AG20443 (cell line): ENCODE results near the gene PPM1J.

ENCODE experiments used
- DNase-seq: peaks from one replicate; pipeline ENCODE4 v3.0.0; 2012; ENCODE audit warnings: low spot score, mixed read lengths

PPM1J gene

GRCh38 chr1:112704391-112704933 is 10.7 kb downstream of the PPM1J start:
- DNase-seq = no peak

- no peak for DNase-seq
These were observed 11.4 kb downstream of the PPM1J start for GRCh38 chr1:112703706-112704105.

- no peak for DNase-seq
These were observed 12.5 kb downstream of the PPM1J start for GRCh38 chr1:112702420-112703261.

- no peak for DNase-seq
These were observed 13.1 kb downstream of the PPM1J start for GRCh38 chr1:112702067-112702395.

DNA sequence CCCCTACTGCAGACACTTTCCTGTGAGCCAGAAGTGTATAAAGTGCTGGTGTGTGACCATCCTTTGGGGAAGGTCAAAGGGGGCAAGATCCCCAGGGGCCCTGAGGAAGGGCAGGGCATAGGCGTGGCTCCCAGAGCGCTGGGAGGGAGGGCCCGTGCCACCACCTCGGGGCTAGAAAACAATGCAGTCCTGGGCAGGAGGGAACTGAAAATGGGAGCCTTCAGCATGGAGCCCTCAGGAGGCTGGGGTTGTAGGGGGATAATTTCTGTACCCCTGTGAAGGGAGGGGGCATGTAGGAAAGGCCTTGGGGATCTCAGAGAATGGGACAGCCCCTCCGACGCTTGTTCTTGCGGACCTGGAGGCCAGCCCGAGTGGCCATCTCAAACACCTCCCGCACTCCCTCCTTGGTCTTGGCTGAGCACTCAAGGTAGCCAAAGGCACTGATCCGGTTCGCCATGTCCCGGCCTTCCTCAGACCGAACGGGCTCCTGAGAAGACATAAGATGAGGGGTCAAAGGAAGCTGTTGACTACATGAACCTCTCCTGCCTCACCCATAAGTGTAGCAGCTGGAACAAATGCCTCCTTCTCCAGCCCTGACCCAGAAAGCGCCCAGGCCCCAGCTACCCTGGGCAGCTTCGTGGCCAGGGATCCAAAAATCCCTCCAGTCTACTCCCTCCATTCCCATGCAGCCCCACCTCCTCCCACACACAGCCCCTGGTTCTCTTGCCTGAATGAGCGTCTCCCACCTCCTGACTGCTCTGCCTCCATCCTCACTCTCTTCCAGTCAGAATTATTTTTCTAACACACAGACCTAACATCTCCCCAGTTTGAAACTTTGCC is 13.7 kb downstream of the PPM1J start:
- no peak for DNase-seq

- peak; percentile 88 for DNase-seq
These were observed 14.6 kb downstream of the PPM1J start for GRCh38 chr1:112700290-112701226.

DNA sequence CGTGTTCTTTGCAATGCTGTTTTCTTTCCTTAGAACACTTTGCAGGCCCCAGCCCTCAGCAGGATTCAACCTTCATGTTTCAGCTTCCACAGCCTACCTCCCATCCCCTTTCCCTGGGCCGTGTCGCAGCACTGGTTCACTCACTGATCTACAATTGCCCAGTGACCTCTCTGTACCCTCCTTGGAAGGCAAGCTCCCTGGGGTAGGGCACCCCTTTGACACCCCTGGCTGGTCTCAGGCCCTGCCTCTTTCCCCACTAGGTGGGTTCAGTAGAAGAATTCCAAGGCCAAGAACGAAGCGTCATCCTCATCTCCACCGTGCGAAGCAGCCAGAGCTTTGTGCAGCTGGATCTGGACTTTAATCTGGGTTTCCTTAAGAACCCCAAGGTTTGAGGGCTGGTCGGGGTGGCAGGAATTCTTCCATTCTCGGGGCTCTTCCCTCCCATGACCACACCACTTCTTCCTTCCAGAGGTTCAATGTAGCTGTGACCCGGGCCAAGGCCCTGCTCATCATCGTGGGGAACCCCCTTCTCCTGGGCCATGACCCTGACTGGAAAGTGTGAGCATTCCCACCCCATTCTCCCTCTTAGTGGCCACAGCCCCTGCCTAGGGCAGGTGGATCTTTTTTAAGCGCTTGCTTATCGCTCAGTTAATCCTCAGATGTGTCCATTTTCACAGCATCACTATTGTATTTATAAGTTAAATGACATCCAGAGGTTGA is 15.5 kb downstream of the PPM1J start:
- DNase-seq = no peak

DNA sequence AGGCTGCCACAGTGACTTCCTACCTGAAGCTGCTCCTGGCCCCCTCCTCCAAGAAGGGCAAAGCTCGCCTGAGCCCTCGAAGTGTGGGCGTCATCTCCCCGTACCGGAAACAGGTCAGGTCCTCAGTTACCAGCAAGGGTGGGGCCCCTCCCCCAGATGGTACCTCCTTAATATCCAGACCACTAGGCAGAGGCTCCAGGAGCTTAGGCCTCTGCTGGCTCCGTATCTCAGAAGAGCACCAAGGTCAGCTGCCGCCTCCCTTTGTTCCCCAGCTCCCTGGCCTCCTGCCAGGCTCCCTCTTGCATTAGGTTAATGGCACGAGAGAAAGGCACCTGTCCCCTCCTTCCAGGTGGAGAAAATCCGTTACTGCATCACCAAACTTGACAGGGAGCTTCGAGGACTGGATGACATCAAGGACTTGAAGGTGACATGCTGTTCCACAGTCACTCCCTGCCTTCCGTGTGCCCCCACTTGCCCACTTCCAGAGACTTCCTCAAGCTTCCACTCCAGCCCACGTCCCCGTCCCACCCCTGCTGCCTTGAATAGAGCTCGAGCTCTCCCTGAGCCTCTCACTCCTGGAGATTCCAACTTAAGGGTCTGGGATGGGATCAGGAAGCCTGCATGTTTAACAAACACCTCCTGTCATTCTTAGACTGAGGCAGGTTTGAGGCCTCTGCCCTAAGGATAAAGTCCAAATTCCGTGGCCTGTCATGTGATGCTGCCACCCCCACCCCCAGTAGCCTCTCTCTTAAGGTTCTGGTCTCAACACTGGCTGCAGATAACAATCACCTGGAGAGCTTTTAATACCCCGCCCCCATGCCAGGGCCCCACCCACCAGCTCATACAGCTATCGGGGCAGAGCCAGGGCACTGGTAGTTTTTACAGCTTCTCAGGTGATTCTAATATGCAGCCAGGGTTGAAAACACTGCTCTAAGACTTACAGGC is 16.5 kb downstream of the PPM1J start:
- no peak for DNase-seq

DNA sequence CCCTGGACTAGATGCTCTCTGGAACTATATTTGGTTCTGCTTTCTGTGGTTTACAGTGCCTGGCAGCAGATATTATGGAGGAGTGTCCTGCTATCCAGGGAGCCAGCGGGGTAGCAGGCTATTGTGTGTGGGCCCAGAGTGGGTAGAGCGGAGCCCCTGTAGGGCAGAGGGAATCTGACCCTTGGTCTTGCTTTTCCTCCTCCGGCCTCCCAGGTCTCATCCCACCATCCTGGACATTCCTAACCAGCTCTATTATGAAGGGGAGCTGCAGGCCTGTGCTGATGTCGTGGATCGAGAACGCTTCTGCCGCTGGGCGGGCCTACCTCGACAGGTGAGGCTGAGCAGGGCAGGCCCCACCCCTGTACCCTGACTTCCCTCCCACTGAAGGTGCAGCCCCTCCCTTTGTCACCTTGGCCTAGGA is 17.3 kb downstream of the PPM1J start:
- no peak for DNase-seq

GRCh38 chr1:112696578-112697314 is 18.4 kb downstream of the PPM1J start:
- DNase-seq = no peak

DNA sequence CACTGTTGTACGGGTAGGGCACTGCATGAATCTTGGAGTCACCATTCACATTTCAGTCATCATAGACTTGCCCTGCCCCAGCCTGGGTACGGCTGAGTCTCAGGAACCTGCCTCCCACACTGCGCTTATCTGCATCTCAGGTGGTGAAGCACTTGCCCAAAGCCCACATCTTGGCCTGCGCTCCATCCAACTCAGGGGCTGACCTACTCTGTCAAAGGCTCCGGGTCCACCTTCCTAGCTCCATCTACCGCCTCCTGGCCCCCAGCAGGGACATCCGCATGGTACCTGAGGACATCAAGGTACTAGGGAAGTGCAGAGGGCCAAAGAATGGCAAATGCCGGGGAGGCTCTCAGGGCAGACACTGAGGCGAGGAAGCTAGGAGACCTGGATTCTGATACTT is 19.9 kb downstream of the PPM1J start:
- DNase-seq = no peak

GRCh38 chr1:112694363-112694929 is 20.7 kb downstream of the PPM1J start:
- no peak for DNase-seq

DNA sequence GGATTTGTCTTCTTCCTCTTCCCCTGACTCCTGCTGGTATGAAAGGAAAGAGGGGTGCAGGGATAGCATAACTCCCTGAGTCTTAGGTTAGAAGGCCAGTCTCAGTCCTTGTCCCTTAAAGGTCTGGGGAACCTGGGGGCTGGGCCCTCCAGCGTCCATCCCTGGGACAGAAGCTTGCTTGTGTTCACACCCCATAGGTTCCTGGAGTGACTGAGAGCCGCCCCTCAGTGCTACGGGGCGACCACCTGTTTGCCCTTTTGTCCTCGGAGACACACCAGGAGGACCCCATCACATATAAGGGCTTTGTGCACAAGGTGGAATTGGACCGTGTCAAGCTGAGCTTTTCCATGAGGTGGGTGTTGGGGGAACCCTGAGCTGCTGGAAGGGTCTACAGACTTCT is 21.3 kb downstream of the PPM1J start:
- no peak for DNase-seq

- DNase-seq = no peak
These were observed 22.5 kb downstream of the PPM1J start for GRCh38 chr1:112692681-112693080.

- DNase-seq = no peak
These were observed 25.3 kb downstream of the PPM1J start for GRCh38 chr1:112689842-112690237.

DNA sequence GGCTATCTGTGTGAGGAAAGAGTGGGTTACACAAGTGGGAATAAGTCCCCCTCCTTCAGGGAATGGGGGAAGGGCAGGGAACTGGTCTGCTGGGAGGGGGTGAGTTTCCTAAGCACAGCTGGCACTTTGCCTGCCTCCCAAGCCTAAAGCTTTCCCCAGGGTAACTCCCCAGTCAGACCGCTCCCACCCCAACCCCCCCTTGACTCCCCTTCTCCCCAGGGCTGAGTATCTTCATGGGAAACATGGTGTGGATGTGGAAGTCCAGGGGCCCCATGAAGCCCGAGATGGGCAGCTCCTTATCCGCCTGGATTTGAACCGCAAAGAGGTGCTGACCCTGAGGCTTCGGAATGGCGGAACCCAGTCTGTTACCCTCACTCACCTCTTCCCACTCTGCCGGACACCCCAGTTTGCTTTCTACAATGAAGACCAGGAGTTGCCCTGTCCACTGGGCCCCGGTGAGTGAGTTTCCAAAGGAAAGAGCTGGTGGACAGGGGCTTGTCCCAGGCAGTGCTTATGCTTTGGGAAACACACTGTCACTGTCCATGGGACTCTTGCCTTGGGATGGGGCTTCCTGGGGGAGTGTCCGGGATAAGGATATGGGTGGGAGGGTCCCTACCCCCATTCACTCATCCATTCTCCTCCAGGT is 25.8 kb downstream of the PPM1J start:
- DNase-seq = no peak

DNA sequence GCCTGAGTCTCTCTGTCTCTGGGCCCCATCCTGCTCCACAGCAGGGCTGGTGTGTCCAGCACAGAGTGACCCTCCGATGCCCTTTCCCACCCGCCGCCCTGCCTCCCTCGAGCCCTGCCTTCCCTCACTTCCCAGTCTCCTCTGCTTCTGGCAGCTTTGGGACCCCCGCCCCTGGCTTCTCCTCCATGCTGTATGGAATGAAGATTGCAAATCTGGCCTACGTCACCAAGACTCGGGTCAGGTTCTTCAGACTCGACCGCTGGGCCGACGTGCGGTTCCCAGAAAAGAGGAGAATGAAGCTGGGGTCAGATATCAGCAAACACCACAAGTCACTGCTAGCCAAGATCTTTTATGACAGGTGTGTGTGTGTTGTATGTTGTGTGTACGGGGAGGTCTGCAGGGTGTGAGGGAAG is 26.3 kb downstream of the PPM1J start:
- no peak for DNase-seq

DNA sequence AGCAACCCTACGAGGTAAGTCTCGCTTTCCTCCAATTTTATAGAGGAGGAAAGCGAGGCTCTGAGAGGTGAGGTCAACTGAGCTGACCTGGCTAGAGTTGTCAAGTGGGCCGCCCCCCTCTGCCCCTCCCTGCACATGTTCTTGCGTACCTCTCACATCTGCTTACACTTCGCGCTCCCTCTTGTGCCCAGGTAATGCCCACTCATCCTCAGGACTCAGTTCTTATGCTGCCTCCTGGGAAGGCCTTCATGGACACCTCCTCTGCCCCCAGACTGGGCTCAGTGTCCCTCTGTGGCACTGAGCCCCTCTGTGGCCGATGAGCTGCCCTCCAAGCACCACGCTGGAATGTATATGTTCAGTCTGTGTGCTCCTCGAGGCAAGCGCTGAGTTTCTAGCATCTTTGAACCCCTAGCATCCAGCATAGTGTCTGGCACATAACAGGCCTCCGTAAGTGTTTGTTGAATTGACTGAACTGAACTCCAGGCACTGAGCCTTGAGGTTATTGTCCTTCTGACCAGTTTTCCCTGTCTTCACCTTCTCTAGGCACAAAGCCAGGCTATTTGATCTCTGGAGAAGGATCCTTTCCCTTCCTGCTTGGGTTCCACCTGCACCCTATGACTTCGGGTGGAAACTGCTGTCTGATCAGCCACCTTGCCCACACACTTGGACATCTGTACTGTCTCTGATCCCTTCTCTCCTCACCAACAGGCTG is 27.2 kb downstream of the PPM1J start:
- no peak for DNase-seq
